Epithelial cell of proximal tubule (primary cell): ENCODE measurements around the gene STX11. TPM values are rescaled to one million over a fixed set of nuclear protein-coding genes. Genes with fewer than 3 reads are reported as not detected.

Source experiments
- DNase-seq: peaks from one replicate; pipeline ENCODE4 v3.0.0-alpha.2; 2011; ENCODE audit warnings: low read depth
- H3K4me3 ChIP-seq: 2 replicates; pipeline ENCODE4 v1.5.1; 2011; ENCODE audit warnings: low read depth, mild to moderate bottlenecking, low read length
- CTCF ChIP-seq: conservative IDR thresholded peaks from 2 replicates; pipeline ENCODE4 v1.5.1; 2012; ENCODE audit warnings: low read depth, mild to moderate bottlenecking, low read length
- total RNA-seq: library from RNA; depleted of rRNA; stranded (reverse); fragments of >200 nt; gene quantifications from 2 replicates; pipeline ENCODE4 v1.2.3, GENCODE V29; 2015

The STX11 gene
- total RNA-seq, 1 donor from 2014 or later = 0.52 TPM

DNA sequence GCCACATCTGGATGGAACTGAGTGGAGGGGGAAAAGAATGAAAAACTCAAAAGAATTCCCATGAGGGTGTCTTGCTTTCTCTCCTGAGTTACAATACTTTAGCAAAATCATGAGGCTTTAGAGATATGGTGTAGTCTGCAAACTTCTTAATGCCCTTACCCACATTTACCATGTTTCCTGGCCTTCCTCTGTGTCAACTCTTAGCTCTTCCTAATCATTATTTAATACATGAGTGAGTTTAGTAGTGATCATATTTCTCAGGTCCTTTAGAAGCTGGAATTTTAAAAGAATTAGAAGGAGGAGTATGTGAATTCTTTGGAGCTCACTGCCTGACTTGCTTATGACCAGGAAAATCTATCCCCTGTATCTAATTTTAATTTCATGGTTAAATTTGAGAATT is 39.0 kb downstream of the STX11 start:
- no peak overlapping the region for H3K4me3 ChIP-seq
- no peak for TF ChIP-seq CTCF
- DNase-seq = no peak

- H3K4me3 ChIP-seq = no peak overlapping the region
- DNase-seq = no peak
- no peak for TF ChIP-seq CTCF
Measured at GRCh38 chr6:144190080-144190479, 39.8 kb downstream of the STX11 start.

GRCh38 chr6:144190593-144190992 is 40.3 kb downstream of the STX11 start:
- DNase-seq = peak; percentile 52
- no peak overlapping the region for H3K4me3 ChIP-seq
- no peak for TF ChIP-seq CTCF

DNA sequence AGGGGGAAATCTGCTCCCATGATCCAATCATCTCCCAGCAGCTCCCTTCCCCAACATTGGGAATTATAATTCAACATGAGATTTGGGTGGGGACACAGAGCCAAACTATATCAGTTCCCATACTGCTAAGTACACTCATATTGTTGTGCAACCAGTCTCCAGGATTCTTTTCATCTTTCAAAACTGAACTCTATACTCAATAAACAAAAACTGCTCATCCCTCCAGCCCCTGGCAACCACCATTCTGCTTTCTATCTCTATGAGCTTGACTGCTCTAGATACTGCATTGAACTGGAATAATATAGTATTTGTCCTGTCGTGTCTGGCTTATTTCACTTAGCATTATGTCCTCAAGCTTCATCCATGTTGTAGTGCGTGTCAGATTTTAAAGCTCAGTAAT is 42.9 kb downstream of the STX11 start:
- TF ChIP-seq CTCF = no peak
- no peak for DNase-seq
- H3K4me3 ChIP-seq = no peak overlapping the region

DNA sequence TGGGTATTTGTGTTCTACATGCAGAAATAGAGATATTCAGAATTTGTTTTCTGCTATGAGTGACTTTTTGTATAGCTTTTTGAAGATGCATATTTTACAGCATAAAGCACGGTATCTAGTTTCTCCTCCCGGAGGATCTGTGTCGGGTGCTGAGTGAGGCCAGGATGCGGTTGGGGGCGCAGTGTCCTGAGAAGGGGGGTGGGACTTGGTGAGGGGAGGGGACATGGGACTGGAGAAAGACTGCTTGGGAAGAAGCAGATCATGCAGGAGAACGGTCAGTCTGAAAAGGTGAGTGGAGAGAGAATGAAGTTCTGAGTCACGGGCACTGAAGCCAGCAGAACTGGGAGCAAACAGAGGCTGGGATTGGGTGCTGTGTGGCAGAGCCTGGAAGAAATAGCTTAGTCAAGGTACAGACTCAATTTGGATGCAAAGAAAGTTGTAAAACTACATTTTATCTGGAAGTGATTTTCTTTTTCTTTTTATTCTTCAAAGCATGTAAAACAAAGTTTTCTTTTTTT is 44.0 kb downstream of the STX11 start:
- TF ChIP-seq CTCF = no peak
- no peak overlapping the region for H3K4me3 ChIP-seq
- no peak for DNase-seq

DNA sequence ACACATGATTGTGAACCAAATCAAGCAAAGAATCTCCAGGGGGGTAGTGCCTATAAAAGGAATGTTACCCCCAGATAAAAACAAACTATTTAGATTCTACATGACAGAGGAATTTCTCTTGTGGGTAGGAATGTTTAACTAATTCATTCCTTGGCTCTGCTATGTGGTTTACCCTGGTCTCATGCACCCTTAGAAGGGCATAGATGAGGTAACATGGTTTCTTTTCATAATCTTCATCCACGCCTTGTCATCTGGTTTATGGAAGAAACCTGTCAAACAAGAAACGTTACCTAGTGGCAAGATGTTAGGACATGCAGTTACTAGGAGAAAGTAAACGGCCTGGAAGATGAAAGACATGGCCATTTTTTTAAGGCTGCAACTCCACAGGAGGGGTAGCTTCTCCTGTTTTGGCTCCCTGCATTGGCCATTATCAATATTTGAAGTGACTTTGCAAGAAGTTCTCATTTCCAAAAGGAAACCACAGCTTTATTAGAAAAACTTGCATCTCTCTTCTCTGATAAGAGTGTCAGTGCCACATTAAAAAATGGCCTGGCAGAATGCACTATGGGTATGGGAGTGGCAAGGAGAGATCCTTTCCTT is 45.5 kb downstream of the STX11 start:
- no peak overlapping the region for H3K4me3 ChIP-seq
- TF ChIP-seq CTCF = no peak
- DNase-seq = no peak

DNA sequence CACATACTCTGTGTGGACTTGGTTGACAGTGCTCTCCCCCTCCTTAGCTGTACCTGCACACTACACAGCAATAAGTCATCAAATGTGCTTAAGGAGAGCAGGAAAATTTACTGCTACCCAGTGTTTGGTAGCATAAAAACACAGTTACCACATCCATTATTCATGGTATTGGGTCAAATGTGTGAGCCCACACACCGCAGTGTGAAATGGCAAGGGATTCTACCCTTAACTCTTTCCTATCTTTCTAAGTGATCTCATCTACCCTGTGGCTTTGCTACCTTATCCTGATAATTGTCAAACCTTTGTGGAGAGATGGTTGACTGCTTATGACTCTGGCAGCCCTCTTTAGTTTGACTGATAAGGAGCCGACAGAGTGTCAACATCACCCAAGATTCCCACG is 47.6 kb downstream of the STX11 start:
- TF ChIP-seq CTCF = no peak
- no peak overlapping the region for H3K4me3 ChIP-seq
- no peak for DNase-seq
